Subcutaneous adipose tissue (tissue), 4 donors: ENCODE results near the gene DCLK1. TPM values are rescaled to one million over a fixed set of nuclear protein-coding genes. Genes with fewer than 3 reads are reported as not detected.

Source experiments
- CTCF ChIP-seq: fragments of 450-650 bp; IDR thresholded peaks from one replicate; pipeline ENCODE4 v1.5.1; 2016; ENCODE audit warnings: low read depth, mild to moderate bottlenecking, control low read depth, antibody characterized with exemption, moderate library complexity
- total RNA-seq, 4 donors: library from RNA; depleted of rRNA; stranded (reverse); fragments of >200 nt; gene quantifications; one replicate each; pipeline ENCODE4 v1.1.0, GENCODE V29; 2016

DCLK1 gene
- total RNA-seq, 4 donors from 2014 or later: 78.9 to 116 (median 106) TPM

- no peak for TF ChIP-seq CTCF
These were observed 43.2 kb downstream of the DCLK1 start for GRCh38 chr13:36088001-36088400.

DNA sequence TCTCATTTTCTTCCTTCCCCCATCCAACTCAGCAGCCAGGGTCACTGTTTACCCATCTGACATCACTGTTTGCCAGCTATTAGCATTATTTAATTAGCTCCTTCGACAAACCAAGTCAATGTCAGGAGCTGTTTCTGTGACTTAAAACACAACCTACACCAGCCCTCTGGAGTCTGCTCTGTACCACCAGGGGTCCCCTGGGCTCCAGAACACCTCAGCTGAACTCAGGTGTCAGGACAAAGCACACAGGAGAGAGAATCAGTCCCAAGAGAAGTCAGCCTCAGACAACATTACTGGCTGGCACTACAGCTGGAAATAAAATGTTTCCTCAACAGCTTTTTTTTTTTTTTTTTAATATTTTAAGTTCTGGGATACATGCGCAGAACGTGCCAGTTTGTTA, 45.1 kb downstream of the DCLK1 start:
- TF ChIP-seq CTCF: no peak

DNA sequence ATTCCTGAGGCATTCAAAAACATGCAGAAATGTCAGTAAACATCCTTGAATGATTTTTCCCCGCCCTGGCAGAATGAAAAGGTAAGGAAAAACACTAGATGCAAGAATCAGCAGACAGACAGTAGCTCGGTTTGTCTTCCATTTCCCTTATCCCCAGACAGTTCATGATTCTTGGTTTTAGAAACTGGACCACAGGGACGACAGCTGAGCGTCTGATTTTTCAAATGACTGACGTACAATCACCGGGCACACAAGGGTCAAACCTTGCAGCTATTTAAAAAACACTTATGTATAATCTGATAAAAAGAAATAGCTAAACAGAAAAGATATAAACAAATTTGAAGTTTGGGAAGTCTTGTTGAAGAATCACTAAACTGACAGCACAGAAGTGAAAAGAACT, 47.1 kb downstream of the DCLK1 start:
- TF ChIP-seq CTCF: no peak

- no peak for TF ChIP-seq CTCF
These were observed 48.4 kb downstream of the DCLK1 start for GRCh38 chr13:36082806-36083205.

GRCh38 chr13:36082396-36082795, 48.8 kb downstream of the DCLK1 start:
- no peak for TF ChIP-seq CTCF

DNA sequence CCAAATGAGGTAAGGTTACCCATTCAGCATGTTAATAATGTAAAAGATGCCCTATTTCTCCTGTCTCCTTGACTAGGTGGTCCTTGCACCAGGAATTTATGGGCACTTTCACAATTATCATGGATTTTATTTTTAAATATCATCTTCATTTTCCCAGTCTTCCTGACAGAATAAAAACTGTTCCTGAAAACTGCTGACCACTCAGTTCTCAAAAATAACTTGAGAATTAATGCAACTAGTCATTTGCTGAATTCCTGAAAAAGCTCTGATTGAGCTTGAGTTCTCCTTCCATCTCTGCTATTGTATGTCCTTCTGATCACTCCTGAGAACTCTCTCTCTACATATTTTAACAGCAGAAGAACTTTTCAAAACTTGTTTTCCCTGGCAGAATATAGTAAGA, 55.0 kb downstream of the DCLK1 start:
- no peak for TF ChIP-seq CTCF

- no peak for TF ChIP-seq CTCF
These were observed 56.5 kb downstream of the DCLK1 start for GRCh38 chr13:36074659-36075058.
